ENCODE measurements around the gene FAM120B.

FAM120B gene

DNA sequence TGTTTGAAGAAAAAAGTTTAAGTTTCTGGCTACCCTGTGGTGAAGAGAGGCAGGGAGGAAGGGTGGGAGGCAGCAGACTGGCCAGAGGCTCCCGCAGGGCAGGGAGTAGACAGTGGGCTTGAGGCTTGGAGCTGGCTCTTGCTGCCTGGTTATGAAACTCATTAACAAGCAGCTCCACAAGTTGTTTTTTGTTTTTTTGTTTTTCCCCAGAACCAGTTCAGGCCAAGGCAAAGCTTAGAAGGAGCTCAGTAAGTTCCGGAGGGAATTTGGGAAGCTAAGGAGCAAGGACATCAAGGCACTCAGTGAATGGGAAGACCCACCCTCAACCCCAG, 19.7 kb upstream of the FAM120B start:
- no peak for DNase-seq (ENCODE audit: low read depth, low spot score)

GRCh38 chr6:170287371-170287876, 19.1 kb upstream of the FAM120B start:
- DNase-seq (ENCODE audit: low read depth, low spot score) = no peak

DNA sequence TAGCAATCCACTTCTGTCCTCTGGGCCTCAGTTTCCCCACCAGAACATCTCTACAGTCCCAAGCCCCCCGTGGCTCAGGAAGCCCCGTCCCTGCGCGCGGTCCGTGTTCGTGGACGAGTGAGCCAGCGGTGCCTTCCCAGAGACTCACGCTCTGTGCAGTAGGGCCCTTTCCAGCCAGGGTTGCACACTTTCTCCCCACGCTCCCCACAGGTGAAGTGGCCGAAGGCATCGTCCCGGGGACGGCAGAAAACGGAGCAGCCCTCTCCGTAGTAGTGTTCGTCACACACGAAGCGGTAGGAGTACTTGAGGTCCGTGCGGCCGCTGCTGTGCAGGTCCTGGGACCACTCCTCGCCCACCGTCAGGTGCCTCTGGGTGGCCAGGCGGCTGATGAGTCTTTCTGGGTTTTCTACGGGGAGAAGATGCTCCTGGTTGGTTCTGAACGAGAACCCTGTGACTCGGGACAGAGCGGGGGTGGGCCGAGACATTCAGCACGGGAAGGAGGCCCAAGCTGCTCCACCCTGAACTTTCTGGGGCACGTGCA, 18.4 kb upstream of the FAM120B start:
- no peak for DNase-seq (ENCODE audit: low read depth, low spot score)

GRCh38 chr6:170288852-170289179, 17.7 kb upstream of the FAM120B start:
- DNase-seq (ENCODE audit: low read depth, low spot score) = no peak

DNA sequence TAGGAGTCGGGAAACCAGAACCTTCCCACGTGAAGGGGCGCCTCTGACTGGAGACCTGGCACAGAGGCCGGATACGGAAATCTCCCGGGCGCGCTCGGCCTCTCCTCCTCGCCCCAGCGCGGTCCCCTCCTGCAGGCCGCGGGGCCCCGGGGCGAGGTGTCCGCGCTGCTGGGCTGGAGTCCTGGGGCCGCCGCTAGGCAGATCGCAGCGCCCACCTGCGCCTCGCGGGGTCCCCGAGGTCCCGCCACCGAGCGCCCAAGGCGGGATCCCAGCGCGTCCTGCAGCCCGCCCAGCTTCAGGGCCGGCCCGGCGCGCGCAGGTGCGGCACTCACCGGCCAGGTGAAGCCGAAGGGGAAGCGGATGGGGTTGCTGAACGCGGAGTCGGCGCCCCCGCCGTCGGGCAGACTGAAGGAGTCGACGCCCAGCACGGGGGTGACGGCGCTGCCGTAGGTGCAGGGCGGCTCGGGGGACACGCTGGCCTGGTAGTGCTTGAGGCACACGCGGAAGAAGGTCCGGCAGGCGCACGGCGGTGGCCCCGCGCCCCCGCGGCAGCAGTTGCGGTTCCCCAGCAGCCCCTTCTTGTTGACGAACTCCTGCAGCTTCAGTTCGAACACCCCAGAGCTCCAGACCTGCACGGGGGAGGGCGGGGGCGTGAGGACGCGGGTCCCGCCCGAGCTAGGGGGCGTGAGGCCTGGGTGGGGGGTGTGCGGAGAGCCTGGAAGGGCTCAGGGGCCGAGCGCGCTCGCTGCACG, 17.2 kb upstream of the FAM120B start:
- no peak for DNase-seq (ENCODE audit: low read depth, low spot score)

- no peak for DNase-seq (ENCODE audit: low read depth, low spot score)
Observed at GRCh38 chr6:170289951-170290295, 16.6 kb upstream of the FAM120B start.

DNA sequence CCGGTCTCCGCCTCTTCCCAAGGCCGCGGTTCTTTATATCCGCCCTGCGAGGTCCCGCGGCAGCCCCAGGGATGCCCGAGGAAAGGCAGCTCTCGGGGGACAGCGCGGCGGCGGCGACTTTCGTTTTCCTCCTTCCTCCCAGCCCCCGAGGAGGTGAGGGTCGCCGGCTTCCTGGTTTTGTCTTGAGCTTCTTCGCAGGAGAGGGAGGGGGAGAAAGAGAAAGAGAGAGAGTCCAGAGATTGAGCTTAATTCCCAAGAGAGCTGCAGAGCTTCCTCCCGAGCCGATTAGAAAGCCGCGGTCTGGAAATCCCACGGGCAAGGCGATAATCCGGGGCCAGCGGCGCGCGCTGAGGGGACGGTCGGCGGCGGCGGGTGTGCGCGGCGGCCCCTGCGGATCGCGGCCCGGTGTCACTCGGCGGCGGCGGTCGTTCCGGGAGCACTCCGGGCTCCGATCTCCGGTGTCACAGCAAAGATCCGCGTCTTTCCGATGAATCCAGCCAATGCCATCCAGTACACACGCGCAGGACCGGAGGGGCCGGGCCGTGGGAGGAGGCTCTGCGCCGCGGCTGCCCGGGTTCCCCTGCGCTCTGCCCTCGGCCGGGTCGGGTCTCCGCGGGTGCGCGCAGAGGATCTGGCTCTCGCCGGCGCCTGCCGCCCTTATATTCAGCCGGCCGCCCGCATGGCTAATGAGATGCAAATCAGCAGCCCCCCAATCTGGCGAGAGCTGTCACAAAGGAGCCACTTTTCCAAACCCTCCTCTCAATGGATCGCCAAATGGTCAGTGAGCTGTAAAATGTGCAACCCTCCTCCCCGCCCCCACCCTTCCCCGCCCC, 16.0 kb upstream of the FAM120B start, which contains the start of gene DLL1:
DLL1 (minus strand) TSS at position 783 of the 833 bp plus-strand sequence. CDS start 939 bp downstream, outside the sequence.
- DNase-seq (ENCODE audit: low read depth, low spot score) = no peak

GRCh38 chr6:170291271-170292110, 15.1 kb upstream of the FAM120B start:
- DNase-seq (ENCODE audit: low read depth, low spot score) = no peak

- no peak for DNase-seq (ENCODE audit: low read depth, low spot score)
Observed at GRCh38 chr6:170292111-170292406, 14.5 kb upstream of the FAM120B start.

DNA sequence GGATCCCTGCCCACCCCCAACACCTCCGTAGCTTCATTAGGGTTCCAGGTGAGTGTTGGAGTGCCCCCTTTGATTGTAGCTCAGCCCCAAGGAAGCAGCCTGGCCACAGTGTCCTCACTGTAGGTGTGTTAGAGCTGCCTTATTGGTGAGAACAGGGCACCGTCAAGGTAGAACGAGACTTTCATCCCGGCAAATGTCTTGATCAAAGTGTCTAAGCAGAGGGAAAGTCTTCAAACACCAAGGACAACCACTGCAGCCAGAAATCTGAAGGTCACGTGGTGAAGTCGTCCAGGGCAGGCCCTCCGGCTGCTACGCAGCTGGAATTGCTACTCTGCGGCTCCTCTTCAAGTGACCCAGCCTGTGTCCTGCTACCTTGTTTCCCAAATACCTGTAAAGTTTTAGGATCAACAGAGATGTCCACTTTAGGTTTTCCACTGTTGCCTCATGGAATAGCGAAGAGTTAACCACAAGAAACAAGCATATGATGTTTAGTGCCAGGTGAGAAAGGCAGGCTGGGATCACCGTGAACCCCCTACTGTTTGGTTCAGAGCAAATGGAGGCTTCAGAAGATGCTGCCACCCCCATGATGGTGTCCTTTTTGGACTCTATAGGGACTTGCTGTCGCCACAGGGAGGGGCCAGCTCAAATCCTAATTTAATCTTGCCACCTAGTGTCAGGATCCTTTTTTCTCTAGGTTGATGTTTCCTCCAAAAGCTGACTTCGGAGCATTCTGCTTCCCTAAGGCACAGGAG, 14.0 kb upstream of the FAM120B start:
- no peak for DNase-seq (ENCODE audit: low read depth, low spot score)

- DNase-seq (ENCODE audit: low read depth, low spot score) = no peak
Observed at GRCh38 chr6:170293341-170294231, 13.0 kb upstream of the FAM120B start.

GRCh38 chr6:170294298-170294730, 12.2 kb upstream of the FAM120B start:
- DNase-seq (ENCODE audit: low read depth, low spot score) = no peak

DNA sequence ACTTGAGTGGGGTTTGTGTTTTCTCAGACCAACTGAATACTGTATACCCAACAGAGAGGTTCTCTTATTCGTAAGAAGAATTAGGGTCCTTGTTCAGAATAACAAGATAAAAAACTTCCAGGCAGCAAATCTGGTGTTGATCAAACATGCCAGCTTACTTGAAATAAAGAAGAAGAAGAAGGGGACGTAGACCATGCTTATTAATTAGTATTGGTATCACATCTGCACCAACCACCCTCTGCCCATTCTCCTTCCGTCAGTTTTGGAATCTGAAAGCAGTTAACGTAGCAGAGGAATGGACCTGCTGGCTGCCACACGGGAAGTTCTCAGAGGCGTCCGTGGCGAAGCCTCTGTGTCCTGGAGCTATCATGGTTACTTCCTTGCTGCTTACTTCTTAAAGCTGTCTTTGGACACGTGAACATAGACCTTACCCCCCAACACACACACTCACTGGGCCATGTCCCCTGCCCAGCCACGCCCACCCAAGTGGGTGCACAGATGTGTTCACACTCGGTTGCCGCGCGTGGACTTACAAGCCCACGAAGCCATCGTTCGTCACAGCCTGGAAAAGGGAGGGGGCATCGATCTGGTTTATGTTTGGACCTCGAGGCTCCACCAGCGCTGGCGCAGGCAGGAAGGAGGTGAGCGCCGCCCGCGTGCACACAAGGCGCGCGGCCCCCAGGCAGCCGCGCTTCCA, 11.6 kb upstream of the FAM120B start:
- DNase-seq (ENCODE audit: low read depth, low spot score) = no peak

- DNase-seq (ENCODE audit: low read depth, low spot score) = no peak
Observed at GRCh38 chr6:170295510-170296422, 10.8 kb upstream of the FAM120B start.

- DNase-seq (ENCODE audit: low read depth, low spot score) = no peak
Observed at GRCh38 chr6:170296423-170296745, 10.2 kb upstream of the FAM120B start.

GRCh38 chr6:170296746-170297575, 9.6 kb upstream of the FAM120B start:
- no peak for DNase-seq (ENCODE audit: low read depth, low spot score)

DNA sequence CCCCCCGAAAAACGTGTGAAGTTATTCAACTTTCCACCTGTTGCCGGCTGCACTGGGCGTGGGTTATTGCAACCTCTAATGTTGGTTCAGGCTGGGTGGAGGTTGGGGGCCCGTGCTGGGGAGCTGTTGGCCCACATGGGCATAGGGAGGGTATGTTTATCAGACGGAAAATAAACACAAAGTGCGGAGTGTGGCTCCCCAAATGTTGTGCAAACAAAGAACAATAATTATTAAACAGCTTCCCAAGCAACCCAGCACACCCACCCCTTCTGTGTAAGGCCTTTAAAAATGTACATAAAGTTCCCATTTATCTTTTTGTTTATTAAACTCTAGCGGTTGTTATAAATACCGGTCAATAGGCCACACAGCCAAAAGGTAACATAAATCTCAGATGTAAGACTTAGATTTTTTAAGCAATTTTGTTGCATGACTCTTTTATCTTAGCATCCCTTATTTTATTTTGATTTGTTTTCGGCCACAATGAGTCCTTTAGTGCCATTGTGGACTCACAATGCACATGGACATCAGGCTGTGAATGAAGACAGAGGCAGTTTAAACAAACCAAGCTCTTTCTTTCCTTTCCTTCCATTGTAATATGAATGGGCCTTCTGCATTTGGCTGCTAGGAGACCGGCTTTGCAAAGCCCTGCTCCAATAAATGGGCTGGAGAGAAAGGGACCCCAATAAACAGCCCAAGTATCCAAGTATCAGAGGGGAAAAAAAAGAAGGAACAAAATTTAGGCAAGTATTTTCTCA, 8.8 kb upstream of the FAM120B start:
- no peak for DNase-seq (ENCODE audit: low read depth, low spot score)

Measured in activated naive CD8-positive, alpha-beta T cell treated with anti-CD3 and anti-CD28 coated beads, Interleukin-2, amount 50 U/mL, for 16 hours (primary cell).